WTC11 (cell line): ENCODE data around the gene ALLC. TPM values are rescaled to one million over a fixed set of nuclear protein-coding genes. Genes with fewer than 3 reads are reported as not detected.
A peak's percentile ranks its signal among the peaks of the same experiment; 100 is the strongest.

ENCODE experiments used
- ATAC-seq: fragments of 200-7000 bp; cut with Tn5 transposase; 2 replicates; pipeline ENCODE4 v1.10.0; 2021; ENCODE audit warnings: mild to moderate bottlenecking, moderate library complexity
- CTCF ChIA-PET: fragments of 300-600 bp; sonication (Branson Sonifier 250); formaldehyde crosslinking; loops from one replicate; lab custom pipeline; 2021; ENCODE audit warnings: antibody characterized with exemption; lab: Charles Lee
- POLR2A ChIA-PET: fragments of 350-600 bp; sonication (Branson Sonifier 250); formaldehyde crosslinking; loops from one replicate; lab custom pipeline; 2021; ENCODE audit warnings: antibody characterized with exemption; lab: Charles Lee
- DNase-seq: peaks from one replicate; pipeline ENCODE4 v3.0.0; 2021; ENCODE audit warnings: low spot score
- H3K27ac Mint-ChIP-seq: 2 replicates; pipeline ENCODE4 v1.8.0; 2021; ENCODE audit warnings: mixed read lengths
- H3K27me3 Mint-ChIP-seq: 2 replicates; pipeline ENCODE4 v1.8.0; 2021; ENCODE audit warnings: low read depth, mild to moderate bottlenecking, moderate library complexity, mixed read lengths
- H3K36me3 Mint-ChIP-seq: 2 replicates; pipeline ENCODE4 v1.8.0; 2021; ENCODE audit warnings: mixed read lengths
- H3K4me1 Mint-ChIP-seq: 2 replicates; pipeline ENCODE4 v1.8.0; 2022; ENCODE audit warnings: mixed read lengths
- H3K4me3 Mint-ChIP-seq: 2 replicates; pipeline ENCODE4 v1.8.0; 2021; ENCODE audit warnings: mild to moderate bottlenecking, moderate library complexity, mixed read lengths
- H3K9me3 Mint-ChIP-seq: 2 replicates; pipeline ENCODE4 v1.8.0; 2021; ENCODE audit warnings: mixed read lengths
- CREB1 ChIP-seq: sonication (generic); formaldehyde crosslinking; IDR thresholded peaks from 2 replicates; pipeline ENCODE4 v1.8.0; 2023; ENCODE audit warnings: mild to moderate bottlenecking, missing genetic modification reagents
- ERG ChIP-seq: fragments of 250-450 bp; sonication (Bioruptor Pico); IDR thresholded peaks from 2 replicates; pipeline ENCODE4 v1.8.0; 2021; ENCODE audit warnings: mild to moderate bottlenecking
- FOXJ3 ChIP-seq: sonication (generic); formaldehyde crosslinking; IDR thresholded peaks from 2 replicates; pipeline ENCODE4 v1.9.0; 2021; ENCODE audit warnings: missing genetic modification reagents, mild to moderate bottlenecking, borderline replicate concordance
- FOXP4 ChIP-seq: sonication (generic); formaldehyde crosslinking; IDR thresholded peaks from 2 replicates; pipeline ENCODE4 v1.8.0; 2022; ENCODE audit warnings: mild to moderate bottlenecking, missing genetic modification reagents
- GABPB1 ChIP-seq: sonication (generic); formaldehyde crosslinking; IDR thresholded peaks from 2 replicates; pipeline ENCODE4 v1.8.1; 2023; ENCODE audit warnings: mild to moderate bottlenecking, missing genetic modification reagents
- GRHL2 ChIP-seq: fragments of 250-450 bp; sonication (Bioruptor Pico); IDR thresholded peaks from 2 replicates; pipeline ENCODE4 v1.8.0; 2022; ENCODE audit warnings: mild to moderate bottlenecking, moderate library complexity; ENCODE audit not compliant: insufficient replicate concordance, severe bottlenecking
- IRF2 ChIP-seq: sonication (generic); formaldehyde crosslinking; IDR thresholded peaks from 2 replicates; pipeline ENCODE4 v1.8.0; 2022; ENCODE audit warnings: low read depth, missing genetic modification reagents, borderline replicate concordance
- JUN ChIP-seq: sonication (generic); formaldehyde crosslinking; IDR thresholded peaks from 2 replicates; pipeline ENCODE4 v1.8.0; 2023; ENCODE audit warnings: mild to moderate bottlenecking, missing genetic modification reagents
- KAT7 ChIP-seq: sonication (generic); formaldehyde crosslinking; IDR thresholded peaks from 2 replicates; pipeline ENCODE4 v1.8.1; 2023; ENCODE audit warnings: missing genetic modification reagents, mild to moderate bottlenecking, borderline replicate concordance
- MXD4 ChIP-seq: fragments of 250-450 bp; sonication (Bioruptor Pico); IDR thresholded peaks from 2 replicates; pipeline ENCODE4 v1.8.0; 2021; ENCODE audit warnings: mild to moderate bottlenecking, moderate library complexity, borderline replicate concordance
- MYBL2 ChIP-seq: sonication (generic); formaldehyde crosslinking; IDR thresholded peaks from 2 replicates; pipeline ENCODE4 v1.8.1; 2023; ENCODE audit warnings: mild to moderate bottlenecking, moderate library complexity, missing genetic modification reagents
- NR2C2 ChIP-seq: sonication (generic); formaldehyde crosslinking; IDR thresholded peaks from 2 replicates; pipeline ENCODE4 v1.8.0; 2022; ENCODE audit warnings: mild to moderate bottlenecking, missing genetic modification reagents
- RORB ChIP-seq: fragments of 250-450 bp; sonication (Bioruptor Pico); IDR thresholded peaks from 2 replicates; pipeline ENCODE4 v1.9.0; 2021; ENCODE audit warnings: mild to moderate bottlenecking
- SOX15 ChIP-seq: fragments of 250-450 bp; sonication (Bioruptor Pico); IDR thresholded peaks from 2 replicates; pipeline ENCODE4 v1.9.0; 2021; ENCODE audit warnings: mild to moderate bottlenecking
- SP1 ChIP-seq: sonication (generic); formaldehyde crosslinking; conservative IDR thresholded peaks from 2 replicates; pipeline ENCODE4 v1.8.1; 2022; ENCODE audit warnings: missing genetic modification reagents
- TCF7 ChIP-seq: sonication (generic); formaldehyde crosslinking; IDR thresholded peaks from 2 replicates; pipeline ENCODE4 v1.8.0; 2022; ENCODE audit warnings: mild to moderate bottlenecking, low read depth, missing genetic modification reagents, moderate library complexity
- TEAD4 ChIP-seq: sonication (generic); formaldehyde crosslinking; IDR thresholded peaks from 2 replicates; pipeline ENCODE4 v1.8.0; 2022; ENCODE audit warnings: mild to moderate bottlenecking, missing genetic modification reagents
- ZBTB21 ChIP-seq: sonication (generic); formaldehyde crosslinking; IDR thresholded peaks from 2 replicates; pipeline ENCODE4 v1.8.1; 2023; ENCODE audit warnings: mild to moderate bottlenecking, missing genetic modification reagents, borderline replicate concordance
- ZNF425 ChIP-seq: fragments of 250-450 bp; sonication (Bioruptor Pico); conservative IDR thresholded peaks from 2 replicates; pipeline ENCODE4 v1.9.0; 2021; ENCODE audit warnings: mild to moderate bottlenecking
- total RNA-seq: library from RNA; stranded (reverse); gene quantifications from 3 replicates; pipeline ENCODE4 v1.2.3, GENCODE V29; 2021

ALLC gene
- total RNA-seq, 1 experiment from 2014 or later, result not detected

- no peak for TF ChIP-seq JUN (CRISPR knock-in tag)
- TF ChIP-seq FOXJ3 (CRISPR knock-in tag), result no peak
- TF ChIP-seq GABPB1 (CRISPR knock-in tag), result no peak
- no peak for TF ChIP-seq CREB1 (CRISPR knock-in tag)
- no peak for TF ChIP-seq IRF2 (CRISPR knock-in tag)
- TF ChIP-seq, all 79 proteins: peak for 0
Measured at GRCh38 chr2:3624059-3624794, 33.8 kb upstream of the ALLC start (continued).

GRCh38 chr2:3625186-3625585 is 32.8 kb upstream of the ALLC start:
- TF ChIP-seq ZNF425, result no peak
- TF ChIP-seq NR2C2 (CRISPR knock-in tag), result no peak
- TF ChIP-seq TEAD4 (CRISPR knock-in tag), result no peak

GRCh38 chr2:3626118-3626811 is 31.7 kb upstream of the ALLC start:
- Mint-ChIP-seq H3K4me1 (peaks cover 8% of the 10 kb centered on the region), H3K4me3 (no peak overlapping the region), H3K27me3 (no peaks in the 10 kb centered on the region), H3K9me3 (peaks cover 23% of the 10 kb centered on the region), H3K36me3 (no peaks in the 10 kb centered on the region), H3K27ac (no peak overlapping the region)
- POLR2A ChIA-PET, result no interaction called here
- ATAC-seq (no peak), DNase-seq (no peak)
- CTCF ChIA-PET, result no interaction called here
- TF ChIP-seq FOXP4 (CRISPR knock-in tag) (no peak), GRHL2 (no peak), KAT7 (CRISPR knock-in tag) (no peak), SP1 (CRISPR knock-in tag) (no peak), MYBL2 (CRISPR knock-in tag) (no peak), JUN (CRISPR knock-in tag) (no peak)

More at GRCh38 chr2:3625186-3625585, 32.8 kb upstream of the ALLC start:
- Mint-ChIP-seq H3K27me3 (no peaks in the 10 kb centered on the region; the same call in 1 of the 2 replicates), H3K36me3 (no peaks in the 10 kb centered on the region), H3K4me3 (no peak overlapping the region), H3K9me3 (peaks cover 33% of the 10 kb centered on the region), H3K4me1 (peaks cover 8% of the 10 kb centered on the region), H3K27ac (no peak overlapping the region)
- ATAC-seq (no peak), DNase-seq (no peak)
- POLR2A ChIA-PET, result no interaction called here
- CTCF ChIA-PET, result no interaction called here

GRCh38 chr2:3626812-3627499 is 31.0 kb upstream of the ALLC start:
- no peak overlapping the region for H3K4me3 Mint-ChIP-seq
- no peak overlapping the region for H3K27ac Mint-ChIP-seq
- no peak for DNase-seq
- H3K27me3 Mint-ChIP-seq, result no peaks in the 10 kb centered on the region
- H3K36me3 Mint-ChIP-seq, result no peaks in the 10 kb centered on the region
- H3K4me1 Mint-ChIP-seq, result peaks cover 8% of the 10 kb centered on the region
- ATAC-seq, result 0 out of 2 replicates have a peak, but pooled peaks have one; percentile 30
- no peak for TF ChIP-seq TCF7
- TF ChIP-seq MXD4 (CRISPR knock-in tag), result no peak
- no peak for TF ChIP-seq KAT7 (CRISPR knock-in tag)
- TF ChIP-seq SOX15, result no peak
- TF ChIP-seq ZBTB21 (CRISPR knock-in tag), result no peak
- TF ChIP-seq RORB, result no peak
- no peak for TF ChIP-seq ERG
- TF ChIP-seq TEAD4 (CRISPR knock-in tag), result no peak
- TF ChIP-seq, all 79 proteins: peak for 0
- POLR2A ChIA-PET, result no interaction called here
- H3K9me3 Mint-ChIP-seq, result peaks cover 20% of the 10 kb centered on the region
- CTCF ChIA-PET, result no interaction called here
